Measurements from ENCODE around the gene FCGR2B.
"Not testable (repeated sequence)": the region's sequence is repeated elsewhere in the genome, so short reads cannot be mapped to it uniquely, and the experiment has no call there.

Gene FCGR2B

GRCh38 chr1:161691846-161692245 lies 28.9 kb downstream of the FCGR2B start:
- H3K27ac ChIP-seq = no peak overlapping the region
- H3K4me3 ChIP-seq = no peak overlapping the region

DNA sequence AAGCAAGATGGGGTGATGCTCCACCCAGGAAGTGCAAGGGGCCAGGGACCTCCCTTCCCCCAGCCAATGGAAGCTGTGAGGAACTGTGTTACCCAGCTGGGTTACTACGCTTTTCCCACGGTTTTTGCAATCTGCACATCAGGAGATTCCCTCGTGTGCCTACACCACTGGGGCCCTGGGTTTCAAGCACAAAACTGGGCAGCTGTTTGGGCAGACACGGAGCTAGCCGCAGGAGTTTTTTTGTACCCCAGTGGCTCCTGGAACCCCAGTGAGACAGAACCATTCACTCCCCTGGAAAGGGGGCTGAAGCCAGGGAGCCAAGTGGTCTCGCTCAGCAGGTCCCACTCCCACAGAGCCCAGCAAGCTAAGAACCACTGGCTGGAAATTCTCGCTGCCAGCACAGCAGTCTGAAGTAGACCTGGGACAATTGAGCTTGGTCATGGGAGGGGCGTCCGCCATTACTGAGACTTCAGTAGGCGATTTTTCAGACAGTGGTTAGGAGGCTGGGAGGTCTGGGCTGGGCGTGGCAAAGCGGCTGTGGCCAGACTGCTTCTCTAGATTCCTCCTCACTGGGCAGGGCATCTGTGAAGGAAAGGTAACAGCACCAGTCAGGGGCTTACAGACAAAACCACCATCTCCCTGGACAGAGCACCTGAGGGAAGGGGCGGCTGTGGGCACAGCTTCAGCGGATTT lies 30.2 kb downstream of the FCGR2B start:
- H3K4me3 ChIP-seq, H3K27ac ChIP-seq: not testable (repeated sequence)

- H3K27ac ChIP-seq, H3K4me3 ChIP-seq: not testable (repeated sequence)
Measured at GRCh38 chr1:161698302-161698701, 35.4 kb downstream of the FCGR2B start.

- no peak overlapping the region for H3K4me3 ChIP-seq
- H3K27ac ChIP-seq = no peak overlapping the region
Measured at GRCh38 chr1:161702250-161702649, 39.3 kb downstream of the FCGR2B start.

DNA sequence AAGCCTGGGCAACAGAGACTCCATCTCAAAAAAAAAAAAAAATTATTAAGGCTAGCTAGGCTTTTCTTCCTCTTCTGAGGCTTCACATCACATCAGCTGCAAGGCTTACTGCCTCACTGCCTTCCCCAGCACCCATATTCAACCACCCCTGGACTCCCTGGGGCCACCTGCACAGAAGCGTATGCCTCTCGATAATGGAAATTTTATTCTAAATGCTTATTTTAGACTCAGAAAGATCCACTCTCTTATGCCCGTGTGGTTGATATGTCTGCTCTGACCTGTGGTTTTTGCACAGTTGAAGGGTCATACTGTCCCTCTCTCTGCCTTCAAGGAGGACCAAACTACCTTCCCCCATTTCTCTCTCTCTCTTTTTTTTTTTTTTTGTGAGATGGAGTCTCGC lies 42.6 kb downstream of the FCGR2B start:
- no peak overlapping the region for H3K27ac ChIP-seq
- no peak overlapping the region for H3K4me3 ChIP-seq

DNA sequence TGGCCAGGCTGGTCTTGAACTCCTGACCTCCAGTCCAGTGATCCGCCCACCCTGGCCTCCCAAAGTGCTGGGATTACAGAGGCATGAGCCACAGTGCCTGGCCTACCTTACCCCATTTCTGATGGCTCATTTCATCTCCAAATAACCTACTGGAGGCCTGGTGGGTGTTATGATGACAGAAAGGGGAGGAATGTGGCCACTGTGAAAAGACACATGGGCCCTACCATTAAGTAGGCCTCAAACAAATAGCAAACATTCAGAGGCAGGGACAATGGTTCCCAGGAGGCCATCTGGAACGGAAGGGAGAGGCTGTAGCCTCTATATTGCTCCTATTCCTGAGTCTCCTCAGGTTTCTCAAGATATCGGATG lies 43.2 kb downstream of the FCGR2B start:
- H3K27ac ChIP-seq = peak overlapping the region in 4 of 21 experiments; percentile 9 to 52 (median 30)
- H3K4me3 ChIP-seq = no peak overlapping the region

DNA sequence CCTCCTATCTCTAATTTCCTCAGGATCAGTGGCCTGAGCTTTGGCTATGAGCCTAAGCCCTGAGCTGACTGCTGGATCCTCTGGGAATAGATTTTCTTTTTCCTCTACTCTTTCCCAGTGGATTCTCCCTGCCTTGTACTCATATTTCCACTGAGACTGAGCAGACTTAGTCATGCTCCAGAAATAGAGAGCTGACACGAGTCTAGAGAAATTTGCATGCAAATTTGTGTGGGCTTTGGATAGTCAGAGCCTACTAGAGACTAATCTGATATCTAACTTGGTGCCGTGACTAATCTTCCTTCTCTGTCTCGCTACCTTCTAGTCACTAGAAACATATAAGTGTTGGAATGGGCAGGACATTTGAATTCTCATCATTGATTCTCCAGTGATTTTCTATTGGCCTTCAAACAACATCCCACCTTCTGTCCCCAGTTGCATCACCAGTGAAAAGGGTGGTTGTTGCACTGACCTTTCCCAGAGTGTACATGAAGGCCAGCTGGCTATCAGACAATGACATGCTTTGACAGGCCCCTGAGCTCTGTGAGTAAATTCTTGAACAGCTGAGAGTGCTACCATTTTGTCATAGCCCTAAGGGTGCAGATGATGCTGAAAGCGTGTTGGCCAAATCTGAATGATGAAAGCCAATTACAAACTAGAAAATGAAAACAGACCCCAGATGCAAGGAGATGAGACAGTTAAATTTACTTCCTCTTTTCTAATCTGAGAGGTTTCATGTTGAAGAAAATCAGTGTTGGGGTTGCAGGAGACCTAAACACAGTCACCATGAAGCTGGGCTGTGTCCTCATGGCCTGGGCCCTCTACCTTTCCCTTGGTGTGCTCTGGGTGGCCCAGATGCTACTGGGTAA lies 43.8 kb downstream of the FCGR2B start, which contains the start of gene FCRLA:
Gene FCRLA (plus strand): TSS at position 748 of the 866 bp plus-strand sequence. CDS start 36 bp downstream, at position 784.
- Histone ChIP-seq H3K27ac (peak within 1 kb of the TSS in 6 of 21 experiments; percentile 9 to 57 (median 44)), H3K4me3 (no peak within 1 kb of the TSS)

- H3K27ac ChIP-seq = peak overlapping the region in 2 of 21 experiments; percentile 46 to 54
- no peak overlapping the region for H3K4me3 ChIP-seq
Measured at GRCh38 chr1:161707503-161707902, 44.6 kb downstream of the FCGR2B start.

- H3K4me3 ChIP-seq = no peak overlapping the region
- no peak overlapping the region for H3K27ac ChIP-seq
Measured at GRCh38 chr1:161709373-161709772, 46.4 kb downstream of the FCGR2B start.

DNA sequence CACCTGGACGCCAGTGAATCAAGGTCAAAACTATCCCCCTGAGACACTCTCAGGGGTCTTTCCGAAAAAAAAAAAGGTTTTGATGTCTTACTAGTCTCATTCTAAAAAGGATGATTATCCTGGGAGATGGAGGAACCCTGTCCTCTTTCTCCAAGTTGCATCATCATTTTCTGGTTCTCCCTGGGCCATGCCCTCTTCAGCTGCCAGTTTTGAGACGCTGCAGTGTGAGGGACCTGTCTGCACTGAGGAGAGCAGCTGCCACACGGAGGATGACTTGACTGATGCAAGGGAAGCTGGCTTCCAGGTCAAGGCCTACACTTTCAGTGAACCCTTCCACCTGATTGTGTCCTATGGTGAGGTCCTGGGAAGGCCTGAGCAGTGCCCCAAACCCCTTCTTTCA lies 47.6 kb downstream of the FCGR2B start:
- Histone ChIP-seq H3K27ac (no peak overlapping the region), H3K4me3 (no peak overlapping the region)

GRCh38 chr1:161718559-161719324 lies 55.8 kb downstream of the FCGR2B start:
- Histone ChIP-seq H3K27ac (no peak overlapping the region), H3K4me3 (no peak overlapping the region)

DNA sequence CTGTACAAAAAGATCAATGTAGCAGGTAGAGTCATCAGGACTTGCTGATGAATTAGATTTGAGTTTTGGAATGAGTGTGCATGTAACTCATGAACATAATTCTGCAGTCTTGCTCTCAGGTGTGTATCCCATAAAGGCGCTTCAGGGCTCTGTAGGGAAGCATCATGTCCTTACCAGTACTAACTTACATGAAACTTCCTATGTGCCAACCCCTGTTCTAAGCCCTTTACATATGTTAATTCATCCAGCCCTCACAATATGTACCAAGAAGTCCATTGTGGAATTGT lies 56.3 kb downstream of the FCGR2B start:
- no peak overlapping the region for H3K4me3 ChIP-seq
- no peak overlapping the region for H3K27ac ChIP-seq

DNA sequence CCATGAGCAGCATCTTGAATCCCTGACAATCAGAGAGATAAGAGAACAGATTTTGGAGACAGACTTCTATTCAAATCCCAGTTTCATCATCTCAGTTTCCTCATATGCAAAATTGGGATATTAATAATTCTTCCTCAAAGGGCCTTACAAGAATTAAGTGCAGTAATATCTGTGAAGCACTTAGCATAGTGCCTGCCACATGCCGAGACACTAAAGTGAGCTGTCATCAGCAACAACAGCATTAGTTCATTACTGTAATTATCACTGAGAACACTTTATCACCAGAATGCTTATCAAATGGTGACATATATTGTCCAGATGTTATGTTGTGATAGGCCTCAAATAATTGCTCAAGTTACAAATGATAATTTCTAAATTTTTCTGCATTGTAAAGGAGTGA lies 57.5 kb downstream of the FCGR2B start:
- no peak overlapping the region for H3K4me3 ChIP-seq
- no peak overlapping the region for H3K27ac ChIP-seq

GRCh38 chr1:161720956-161721737 lies 58.2 kb downstream of the FCGR2B start, which contains the start of gene FCRLB:
FCRLB (plus strand) TSS chr1:161721544; CDS start chr1:161722673, 1,129 bp downstream.
- no peak within 1 kb of the TSS for H3K4me3 ChIP-seq
- H3K27ac ChIP-seq = no peak within 1 kb of the TSS

- Histone ChIP-seq H3K4me3 (no peak overlapping the region), H3K27ac (no peak overlapping the region)
Measured at GRCh38 chr1:161721738-161722343, 58.9 kb downstream of the FCGR2B start.

GRCh38 chr1:161722406-161722805 lies 59.5 kb downstream of the FCGR2B start:
- no peak overlapping the region for H3K27ac ChIP-seq
- no peak overlapping the region for H3K4me3 ChIP-seq

GRCh38 chr1:161723459-161724141 lies 60.7 kb downstream of the FCGR2B start:
- Histone ChIP-seq H3K27ac (no peak overlapping the region), H3K4me3 (no peak overlapping the region)

GRCh38 chr1:161725258-161725907 lies 62.4 kb downstream of the FCGR2B start:
- peak overlapping the region in 17 of 21 experiments; percentile 74 to 95 (median 85) for H3K27ac ChIP-seq
- H3K4me3 ChIP-seq = peak overlapping the region; percentile 58 to 85 (median 76)
